Sigmoid colon (tissue), 4 donors: ENCODE data around the gene CALML4.

Source experiments
- CTCF ChIP-seq, 4 experiments: fragments of 450-650 bp in 3 of 4; fragments of 200-600 bp in 1 of 4; IDR thresholded peaks; one replicate each; pipeline ENCODE4 v1.5.1; 2016 to 2019; ENCODE audit warnings: antibody characterized with exemption in 4 of 4, mild to moderate bottlenecking in 3 of 4, moderate library complexity in 2 of 4
- POLR2A ChIP-seq, 2 donors: fragments of 450-650 bp; IDR thresholded peaks; one replicate each; pipeline ENCODE4 v1.6.1; 2016; ENCODE audit warnings: antibody characterized with exemption in 2 of 2, mild to moderate bottlenecking in 2 of 2, moderate library complexity in 2 of 2
- POLR2AphosphoS5 ChIP-seq, 4 donors: sonication (generic); formaldehyde crosslinking; IDR thresholded peaks; one replicate each; pipeline ENCODE4 v1.6.1; 2017; ENCODE audit warnings: antibody characterized with exemption in 4 of 4

DNA sequence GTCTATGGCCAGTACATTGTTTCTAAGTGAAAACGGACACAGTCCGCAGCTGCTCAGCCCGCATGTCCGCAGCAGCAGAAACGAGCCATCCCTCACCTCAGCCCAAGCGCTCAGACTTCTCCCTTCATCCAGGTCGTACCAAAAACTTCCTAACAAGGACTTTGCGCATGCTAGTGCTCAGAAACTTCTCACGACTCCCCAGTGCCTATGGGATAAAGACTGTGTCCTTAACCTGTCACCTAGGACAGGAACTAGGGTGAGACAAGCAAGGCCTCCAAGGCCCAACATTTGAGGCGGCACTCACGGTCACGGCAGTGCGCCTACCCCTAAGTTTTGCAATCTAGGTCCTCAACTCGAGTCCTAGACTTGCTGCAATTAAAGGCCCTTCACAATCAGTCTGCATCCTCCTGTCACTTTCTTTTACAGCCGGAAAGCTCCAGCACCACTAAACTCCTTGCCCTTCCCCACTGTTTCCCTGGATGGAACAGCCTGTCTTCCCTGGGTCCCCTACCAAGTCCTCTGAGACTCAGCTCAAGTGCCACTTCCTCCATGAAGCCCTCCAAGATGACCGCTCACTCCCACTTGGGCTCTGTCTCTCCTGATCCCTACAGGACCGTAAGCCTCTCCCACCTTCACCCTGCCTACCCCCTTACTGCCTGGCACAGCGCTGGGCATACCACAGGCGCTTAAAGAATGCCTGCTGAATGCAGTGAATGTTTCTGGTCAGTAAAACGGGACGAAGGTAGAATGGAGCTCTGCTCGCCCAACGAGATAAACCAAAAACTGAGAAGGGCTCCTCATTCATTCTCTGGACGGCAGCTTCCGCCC lies 23.2 kb upstream of the CALML4 start:
- TF ChIP-seq CTCF (IDR thresholded peaks at IDR 0.05) = no peak
- TF ChIP-seq POLR2AphosphoS5 (IDR thresholded peaks at IDR 0.05) = no peak
- no peak for TF ChIP-seq POLR2A (IDR thresholded peaks at IDR 0.05)
